Astrocyte (in vitro differentiated cells and primary cell): ENCODE results near the gene MYO5B.

Experiments
- EZH2 ChIP-seq: IDR thresholded peaks from 2 replicates; pipeline ENCODE4 v1.6.1; 2012; ENCODE audit warnings: mild to moderate bottlenecking, low read length, inconsistent platforms; ENCODE audit not compliant: insufficient read depth
- TF ChIP-seq, protein P1 (sequence below): IDR thresholded peaks from 2 replicates; pipeline ENCODE4 v1.5.1; 2011; ENCODE audit warnings: low read depth, mild to moderate bottlenecking, inconsistent platforms, low read length, moderate library complexity; ENCODE audit not compliant: insufficient read depth

- TF ChIP-seq, protein P1, sequence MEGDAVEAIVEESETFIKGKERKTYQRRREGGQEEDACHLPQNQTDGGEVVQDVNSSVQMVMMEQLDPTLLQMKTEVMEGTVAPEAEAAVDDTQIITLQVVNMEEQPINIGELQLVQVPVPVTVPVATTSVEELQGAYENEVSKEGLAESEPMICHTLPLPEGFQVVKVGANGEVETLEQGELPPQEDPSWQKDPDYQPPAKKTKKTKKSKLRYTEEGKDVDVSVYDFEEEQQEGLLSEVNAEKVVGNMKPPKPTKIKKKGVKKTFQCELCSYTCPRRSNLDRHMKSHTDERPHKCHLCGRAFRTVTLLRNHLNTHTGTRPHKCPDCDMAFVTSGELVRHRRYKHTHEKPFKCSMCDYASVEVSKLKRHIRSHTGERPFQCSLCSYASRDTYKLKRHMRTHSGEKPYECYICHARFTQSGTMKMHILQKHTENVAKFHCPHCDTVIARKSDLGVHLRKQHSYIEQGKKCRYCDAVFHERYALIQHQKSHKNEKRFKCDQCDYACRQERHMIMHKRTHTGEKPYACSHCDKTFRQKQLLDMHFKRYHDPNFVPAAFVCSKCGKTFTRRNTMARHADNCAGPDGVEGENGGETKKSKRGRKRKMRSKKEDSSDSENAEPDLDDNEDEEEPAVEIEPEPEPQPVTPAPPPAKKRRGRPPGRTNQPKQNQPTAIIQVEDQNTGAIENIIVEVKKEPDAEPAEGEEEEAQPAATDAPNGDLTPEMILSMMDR, result no peak
- no peak for TF ChIP-seq EZH2
Measured at GRCh38 chr18:50104421-50104820, 90.5 kb downstream of the MYO5B start.
